Heart left ventricle (tissue), 13 donors: ENCODE measurements around the gene BMPR1A.

Source experiments
- POLR2A ChIP-seq, 2 donors: fragments of 450-650 bp; IDR thresholded peaks; one replicate each; pipeline ENCODE4 v1.6.1; 2017; ENCODE audit warnings: antibody characterized with exemption in 2 of 2, mild to moderate bottlenecking in 2 of 2, moderate library complexity in 2 of 2
- TF ChIP-seq, protein P1 (sequence below), 12 donors: fragments of 200-600 bp; sonication (generic) in 4 of 12; IDR thresholded peaks; one replicate each; pipeline versions ENCODE4 v1.5.0 to v1.8.0; 2018 to 2022; ENCODE audit warnings: antibody characterized with exemption in 12 of 12, mild to moderate bottlenecking in 5 of 12
- donor health status: ischemic (EF 13 %, LVEDD 7.1; RV severe dilation, severe dysfunction).
- donor health status: DM: no; HTN: yes; CAD: no.
- donor health status: DM: no; HTN: no; CAD: no.
- donor health status: ischemic (EF 25% LVEDD 6.9; RV normal size, moderate dysfunction).
- donor health status: ischemic (EF 25% LVEDD 5.7; RV mildly dilated, moderate dysfunction).
- donor health status: ischemic (EF 35%, LVEDD 5.7; RV mildly dilated, moderate dysfunction).
- donor health status: nonischemic (EF 11% LVEDD 7.7; RV severe dilation, severe dysfunction).
- donor health status: DM: yes; HTN: yes; CAD: no.
- donor health status: PGD.
- donor health status: ischemic (EF 29% LVEDD 5.4; RV normal size, mild dysfunction).
- donor health status: nonischemic (EF 23%, LVEDD 6.1; RV moderate dilation, normal function).

- TF ChIP-seq, protein P1, sequence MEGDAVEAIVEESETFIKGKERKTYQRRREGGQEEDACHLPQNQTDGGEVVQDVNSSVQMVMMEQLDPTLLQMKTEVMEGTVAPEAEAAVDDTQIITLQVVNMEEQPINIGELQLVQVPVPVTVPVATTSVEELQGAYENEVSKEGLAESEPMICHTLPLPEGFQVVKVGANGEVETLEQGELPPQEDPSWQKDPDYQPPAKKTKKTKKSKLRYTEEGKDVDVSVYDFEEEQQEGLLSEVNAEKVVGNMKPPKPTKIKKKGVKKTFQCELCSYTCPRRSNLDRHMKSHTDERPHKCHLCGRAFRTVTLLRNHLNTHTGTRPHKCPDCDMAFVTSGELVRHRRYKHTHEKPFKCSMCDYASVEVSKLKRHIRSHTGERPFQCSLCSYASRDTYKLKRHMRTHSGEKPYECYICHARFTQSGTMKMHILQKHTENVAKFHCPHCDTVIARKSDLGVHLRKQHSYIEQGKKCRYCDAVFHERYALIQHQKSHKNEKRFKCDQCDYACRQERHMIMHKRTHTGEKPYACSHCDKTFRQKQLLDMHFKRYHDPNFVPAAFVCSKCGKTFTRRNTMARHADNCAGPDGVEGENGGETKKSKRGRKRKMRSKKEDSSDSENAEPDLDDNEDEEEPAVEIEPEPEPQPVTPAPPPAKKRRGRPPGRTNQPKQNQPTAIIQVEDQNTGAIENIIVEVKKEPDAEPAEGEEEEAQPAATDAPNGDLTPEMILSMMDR (IDR thresholded peaks at IDR 0.05): no peak
- no peak for TF ChIP-seq POLR2A (IDR thresholded peaks at IDR 0.05)
These were observed 14.1 kb downstream of the BMPR1A start for GRCh38 chr10:86770412-86770960.
